ENCODE data around the gene MBNL2.

- no peak for TF ChIP-seq CTCF (IDR thresholded peaks at IDR 0.05)
- no peak for TF ChIP-seq POLR2A (IDR thresholded peaks at IDR 0.05)
Observed at GRCh38 chr13:97221466-97221865, 667 bp upstream of the MBNL2 start.
